Urothelium cell line (cell line): ENCODE measurements around the gene ALDH6A1.

Source experiments
- DNase-seq: peaks from one replicate; pipeline ENCODE4 v3.0.0; 2011; ENCODE audit warnings: low spot score, mixed read lengths
- FAIRE-seq: peaks from 2 replicates; lab custom pipeline; 2011; peaks lifted over from hg19 to GRCh38; lab: Jason Lieb, UNC

Gene ALDH6A1

DNA sequence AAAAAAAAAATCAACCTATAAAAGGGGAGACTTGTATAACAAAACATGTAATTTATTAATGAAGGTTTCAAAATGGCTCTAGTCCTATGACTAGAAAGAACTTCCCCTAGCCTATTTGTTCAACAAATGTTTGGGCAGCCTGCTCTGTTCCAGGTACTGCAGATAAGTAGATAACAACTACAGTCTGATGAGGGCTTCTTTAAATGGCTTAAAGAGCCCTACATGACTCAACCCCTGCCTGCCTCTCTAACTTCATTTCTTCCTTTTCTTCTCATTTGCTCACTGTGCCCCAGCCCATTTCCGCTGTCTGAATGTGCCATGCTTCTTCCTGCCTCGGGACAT is 21.5 kb downstream of the ALDH6A1 start:
- FAIRE-seq (peak; percentile 77), DNase-seq (no peak)

DNA sequence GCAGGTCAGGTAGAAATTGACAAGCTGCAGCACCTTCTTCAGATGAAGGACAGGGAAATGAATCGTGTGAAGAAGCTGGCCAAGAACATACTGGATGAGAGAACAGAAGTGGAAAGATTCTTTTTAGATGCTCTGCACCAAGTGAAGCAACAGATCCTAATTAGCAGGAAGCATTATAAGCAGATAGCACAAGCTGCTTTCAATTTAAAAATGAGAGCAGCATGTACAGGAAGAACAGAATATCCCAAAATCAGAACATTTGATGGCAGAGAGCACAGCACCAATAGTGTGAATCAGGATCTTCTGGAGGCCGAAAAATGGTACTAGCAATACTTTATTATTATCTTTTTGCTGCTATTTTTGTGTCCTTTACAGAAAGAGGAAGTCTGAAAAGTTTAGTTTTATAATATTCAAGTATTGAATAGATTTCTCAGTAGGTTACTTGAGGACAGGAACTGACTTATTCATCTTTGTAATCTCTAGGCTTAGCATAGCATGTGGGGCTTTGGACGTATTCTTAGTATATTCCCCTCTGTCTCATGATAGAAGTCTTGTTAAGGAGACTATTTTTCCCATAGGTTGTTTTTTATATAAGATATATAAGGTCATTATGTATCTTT is 34.3 kb downstream of the ALDH6A1 start:
- peak; percentile 74 for FAIRE-seq
- no peak for DNase-seq

- FAIRE-seq = peak; percentile 74
- peak; percentile 45 for DNase-seq
Measured at GRCh38 chr14:74048281-74048680, 36.0 kb downstream of the ALDH6A1 start.

DNA sequence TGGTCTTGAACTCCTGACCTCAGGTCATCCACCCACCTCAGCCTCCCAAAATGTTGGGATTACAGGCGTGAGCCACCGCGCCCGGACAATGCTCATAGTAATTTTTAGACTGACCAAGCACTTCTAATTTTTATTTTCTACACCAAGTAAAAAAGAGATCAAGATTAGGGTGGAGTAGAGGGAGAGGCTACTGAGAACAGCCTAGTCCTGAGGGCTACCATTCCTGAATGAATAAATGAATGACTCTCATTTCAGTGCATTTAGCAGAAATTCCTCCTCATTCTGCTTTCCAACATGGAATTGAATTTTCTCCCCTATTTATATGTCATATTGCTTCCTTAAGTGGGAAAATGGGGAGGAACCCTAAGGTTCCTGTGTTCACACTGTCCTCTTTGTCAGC is 38.7 kb downstream of the ALDH6A1 start:
- no peak for DNase-seq
- no peak for FAIRE-seq

DNA sequence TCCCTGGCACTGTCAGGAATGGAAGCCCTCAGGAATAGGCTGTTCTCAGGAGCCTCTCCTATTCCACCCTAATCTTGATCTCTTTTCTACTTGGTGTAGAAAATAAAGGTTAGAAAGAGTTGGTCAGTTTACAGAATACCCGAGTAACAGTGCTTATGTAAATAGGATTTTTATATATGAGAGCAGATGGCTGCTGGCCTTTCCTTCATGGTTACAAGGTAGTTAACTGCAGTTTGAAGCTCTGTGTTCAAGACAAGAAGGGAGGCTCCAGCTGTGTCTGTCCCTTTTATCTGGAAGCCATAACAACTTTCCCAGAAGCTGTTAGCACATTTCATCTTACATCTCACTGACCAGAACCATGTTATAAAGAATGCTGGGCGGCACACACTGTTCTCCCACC is 42.0 kb downstream of the ALDH6A1 start:
- DNase-seq (no peak), FAIRE-seq (no peak)

DNA sequence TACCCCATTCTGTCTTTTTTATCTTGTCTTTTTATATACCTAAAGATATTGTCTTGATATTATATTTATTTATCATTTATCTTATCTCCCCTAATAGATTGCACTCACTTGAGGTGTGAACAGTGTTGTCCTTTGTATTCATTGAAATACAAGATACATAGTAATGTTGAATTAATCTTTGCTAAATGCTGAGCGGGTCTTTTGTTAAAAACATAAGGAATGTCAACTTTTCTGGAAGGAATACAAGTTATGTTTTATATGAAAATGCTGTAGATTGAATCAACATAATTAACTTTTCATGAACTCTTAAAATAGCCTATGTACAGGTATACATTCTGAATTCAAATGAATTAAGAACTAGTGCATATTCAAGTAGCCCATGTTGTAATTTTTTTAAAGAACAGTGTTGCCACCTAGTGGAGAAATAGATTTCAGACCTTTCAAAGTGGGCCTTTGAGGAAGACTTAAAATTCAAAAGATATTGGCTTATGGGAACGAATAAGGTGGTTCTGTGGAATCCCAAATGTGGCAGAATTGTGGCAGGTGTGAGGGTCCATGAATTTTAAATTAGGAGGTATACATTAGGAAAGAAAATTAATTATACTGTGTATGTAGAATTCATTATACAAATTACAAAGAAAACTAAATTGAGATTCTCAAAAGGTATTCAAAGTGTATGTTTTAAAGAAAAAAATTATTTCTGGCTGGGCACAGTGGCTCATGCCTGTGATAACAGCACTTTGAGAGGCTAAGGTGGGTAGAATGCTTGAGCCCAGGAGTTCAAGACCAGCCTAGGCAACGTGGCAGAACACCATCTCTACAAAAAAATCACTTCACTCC is 46.0 kb downstream of the ALDH6A1 start:
- FAIRE-seq = no peak
- DNase-seq = peak; percentile 70

- FAIRE-seq = no peak
- DNase-seq = no peak
Measured at GRCh38 chr14:74035556-74035955, 48.7 kb downstream of the ALDH6A1 start.

DNA sequence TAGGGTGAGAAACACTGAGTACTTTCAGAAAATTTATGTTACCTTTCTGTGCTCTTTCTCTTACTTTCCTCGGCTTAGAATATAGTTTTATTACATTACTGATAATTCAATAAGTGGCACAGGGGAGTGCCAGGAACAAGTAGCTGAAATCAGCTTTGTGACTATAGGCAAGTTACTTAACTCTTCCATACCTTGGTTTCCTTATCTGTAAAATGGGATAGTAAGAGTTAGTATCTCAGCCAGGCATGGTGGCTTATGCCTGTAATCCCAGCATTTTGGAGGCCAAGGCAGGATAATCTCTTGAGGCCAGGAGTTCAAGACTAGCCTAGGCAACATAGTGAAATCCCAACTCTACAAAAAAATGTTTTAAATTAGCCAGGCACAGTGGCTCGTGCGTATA is 49.7 kb downstream of the ALDH6A1 start:
- FAIRE-seq (peak; percentile 53), DNase-seq (no peak)

GRCh38 chr14:74029136-74029535 is 55.1 kb downstream of the ALDH6A1 start:
- DNase-seq (no peak), FAIRE-seq (no peak)

DNA sequence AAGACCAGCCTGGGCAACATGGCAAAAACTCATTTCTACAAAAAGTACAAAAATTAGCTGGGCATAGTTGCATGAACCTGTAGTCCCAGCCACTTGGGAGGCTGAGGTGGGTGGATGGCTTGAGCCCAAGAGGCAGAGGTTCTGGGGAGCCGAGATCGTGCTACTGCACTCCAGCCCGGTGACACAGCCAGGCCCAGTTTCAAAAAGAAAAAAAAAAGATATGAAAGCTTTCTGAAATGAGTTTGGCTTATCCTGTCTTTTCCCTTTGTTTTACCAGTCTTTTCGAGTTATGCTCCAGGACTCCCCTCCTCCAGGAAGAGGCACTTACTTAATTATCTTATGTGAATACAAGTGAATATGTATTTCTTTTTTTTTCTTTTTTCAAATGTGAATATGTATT is 61.9 kb downstream of the ALDH6A1 start:
- FAIRE-seq = no peak
- DNase-seq = no peak

DNA sequence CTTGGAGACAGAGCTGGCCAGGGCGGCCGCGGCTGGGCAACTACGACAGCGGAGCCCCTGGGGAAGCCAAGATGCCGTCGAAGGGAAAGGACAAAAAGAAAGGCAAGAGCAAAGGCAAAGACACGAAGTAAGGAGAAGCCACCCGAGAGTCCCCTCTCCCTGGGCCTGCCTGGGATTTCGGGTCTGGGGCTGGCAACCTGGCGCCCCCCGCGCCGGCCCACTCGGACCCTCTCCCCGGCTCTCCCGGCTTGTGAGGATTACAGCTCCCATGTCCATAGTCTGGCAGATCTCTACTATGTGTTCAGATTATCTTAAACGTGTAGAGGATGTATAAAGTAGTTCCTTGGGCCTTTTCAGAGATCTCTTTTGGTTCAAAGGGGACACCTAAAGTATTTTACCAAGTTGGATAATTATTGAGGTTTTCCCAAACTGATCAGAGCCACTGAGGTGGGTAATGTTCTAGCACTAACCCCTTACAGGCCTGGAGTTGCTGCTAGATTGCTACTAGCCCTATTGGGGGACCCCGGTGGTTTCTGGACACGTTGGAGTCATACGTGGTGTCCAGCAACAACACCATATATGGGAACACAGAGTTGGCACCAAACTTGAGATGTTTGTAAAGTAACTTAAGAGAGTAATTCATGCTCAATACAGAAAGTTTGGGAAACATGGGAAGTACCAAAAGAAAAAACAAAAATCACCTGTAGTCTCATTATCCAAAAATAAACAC is 64.7 kb downstream of the ALDH6A1 start:
- peak; percentile 77 for FAIRE-seq

DNA sequence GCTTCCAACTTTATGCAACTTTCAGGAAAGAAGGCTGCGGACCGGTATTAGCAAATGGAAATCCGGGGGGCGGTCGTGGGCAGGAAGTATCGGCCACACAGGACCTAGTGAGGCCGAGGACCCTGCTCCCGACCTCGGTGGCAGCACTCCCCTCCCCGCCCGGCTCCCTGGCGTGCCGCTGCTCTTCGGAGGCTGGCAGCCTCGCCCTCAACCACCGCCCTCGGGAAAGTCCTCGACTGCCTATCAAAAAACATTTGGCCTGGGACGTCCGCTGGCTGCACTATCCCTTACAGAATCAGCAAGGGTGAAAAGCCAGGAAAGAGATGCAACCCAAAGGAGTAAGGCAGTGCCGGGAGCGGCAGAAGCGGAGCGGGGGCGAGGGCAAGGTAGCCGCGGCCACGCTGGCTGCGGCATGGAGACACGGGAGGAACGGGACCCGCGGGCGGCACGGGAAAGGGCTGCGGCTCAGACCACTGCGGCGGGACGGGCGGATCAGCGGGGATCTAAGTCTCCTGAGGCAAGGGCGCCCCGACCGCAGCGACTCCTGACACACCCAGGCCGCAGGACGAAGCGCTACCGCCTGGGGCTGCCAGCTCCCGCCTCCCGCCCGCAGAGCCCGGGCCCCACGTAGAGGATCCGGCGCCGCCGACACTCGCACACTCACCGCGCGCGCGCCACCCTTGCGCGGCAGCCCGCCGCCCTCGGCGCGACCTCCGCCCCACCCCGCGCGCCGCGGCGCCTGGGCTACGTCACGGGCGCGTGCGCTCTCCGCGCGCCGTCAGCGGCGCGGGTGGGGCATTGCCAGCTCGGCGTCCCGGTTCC is 65.5 kb downstream of the ALDH6A1 start, which contains the start of the genes BBOF1 and ENTPD5:
Gene BBOF1, plus strand, starts transcription at position 764 of the 822 bp plus-strand sequence. CDS start 130 bp downstream, outside the sequence.
Gene ENTPD5, minus strand, starts transcription at position 703 of the 822 bp plus-strand sequence. CDS start 31,186 bp downstream, outside the sequence.
- DNase-seq = peak; percentile 100
- FAIRE-seq = peak; percentile 100

More for the DNA sequence above, 64.7 kb downstream of the ALDH6A1 start:
- DNase-seq = no peak

DNA sequence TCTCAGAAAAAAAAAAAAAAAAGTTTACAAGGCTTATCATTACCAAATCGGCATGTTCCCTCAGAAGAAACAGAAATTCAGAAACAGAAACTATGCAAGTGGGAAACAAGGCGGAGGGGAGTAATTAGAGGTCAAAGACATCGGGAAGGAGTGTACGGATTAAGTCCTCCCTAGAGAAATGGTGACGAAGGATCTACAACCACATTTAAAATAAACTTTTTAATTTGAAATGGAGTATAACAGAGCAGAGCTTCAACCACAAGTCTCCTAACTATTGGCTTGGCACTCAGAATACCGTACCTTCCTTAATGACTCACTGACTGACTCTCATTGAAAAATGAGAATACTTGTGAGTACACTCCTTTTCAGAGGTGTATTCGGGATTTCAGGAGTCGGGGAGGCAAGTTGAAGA is 66.1 kb downstream of the ALDH6A1 start:
- DNase-seq (no peak), FAIRE-seq (no peak)

DNA sequence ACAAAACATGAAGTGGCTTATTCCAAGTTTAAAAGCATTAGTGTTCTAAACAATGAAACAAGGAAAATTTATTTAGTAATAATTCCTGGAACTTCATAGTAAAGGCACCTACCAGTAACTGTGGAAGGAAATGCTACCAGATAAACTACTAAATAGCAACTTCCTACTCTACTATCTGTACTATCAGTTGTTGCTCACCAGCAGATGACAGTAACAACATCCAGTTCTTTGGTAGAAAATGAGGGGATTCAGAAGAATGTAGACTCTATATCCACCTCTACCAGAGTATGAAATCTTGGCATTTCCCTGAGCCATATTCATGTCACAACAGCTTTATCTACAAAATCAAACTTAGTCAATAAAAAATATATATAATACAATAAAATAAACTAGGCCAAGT is 68.3 kb downstream of the ALDH6A1 start:
- FAIRE-seq = no peak
- no peak for DNase-seq

DNA sequence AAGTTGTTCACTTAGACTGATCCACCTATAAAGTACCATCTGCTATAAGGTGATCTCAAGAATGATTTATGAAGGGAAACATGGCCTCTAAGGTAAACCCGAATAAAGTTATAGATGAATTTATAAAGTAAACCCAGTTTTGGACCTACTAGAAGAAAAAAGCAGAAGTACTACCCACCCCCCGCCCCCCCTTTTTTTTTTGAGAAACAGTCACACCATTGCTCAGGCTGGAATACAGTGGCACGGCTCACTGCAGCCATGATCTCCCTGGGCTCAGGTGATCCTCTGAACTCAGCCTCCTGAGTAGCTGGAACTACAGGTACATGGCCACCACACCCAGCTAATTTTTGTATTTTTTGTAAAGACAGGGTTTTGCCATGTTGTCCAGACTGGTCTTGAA is 69.1 kb downstream of the ALDH6A1 start:
- FAIRE-seq (no peak), DNase-seq (no peak)

- DNase-seq (no peak), FAIRE-seq (no peak)
Measured at GRCh38 chr14:74014299-74014698, 70.0 kb downstream of the ALDH6A1 start.

GRCh38 chr14:74008843-74009499 is 75.3 kb downstream of the ALDH6A1 start:
- DNase-seq (no peak), FAIRE-seq (peak; percentile 27)
